Measurements from ENCODE around the gene SLC46A1. TPM values are rescaled to one million over a fixed set of nuclear protein-coding genes. Genes with fewer than 3 reads are reported as not detected.

Gene SLC46A1
- total and polyA plus RNA-seq, 9 of the 15 experiments (the other 6 are each of a cell fraction or from before 2014, with no cell fraction given), result 0.24 to 5.5 (median 3.1) TPM

GRCh38 chr17:28388106-28388505 is 17.9 kb downstream of the SLC46A1 start (continued):
- no peak for TF ChIP-seq ZNF512 (tag; IDR thresholded peaks at IDR 0.05)
- TF ChIP-seq ZNF75A (CRISPR knock-in tag; IDR thresholded peaks at IDR 0.05), result no peak
- no peak for TF ChIP-seq ZBTB2 (IDR thresholded peaks at IDR 0.05)

- FAIRE-seq, result no peak
- Histone ChIP-seq H3K36me3 (ENCODE audit: control insufficient read depth, insufficient read depth, low read length) (no peaks in the 10 kb centered on the region), H3K4me1 (replicated peaks in 1 of 2; ENCODE audit: control insufficient read depth in 2 of 2, insufficient read depth in 2 of 2, low read length in 2 of 2) (peaks cover 12 to 23% of the 10 kb centered on the region in 2 experiments; a peak in 4 of 5 replicates), H3K79me2 (ENCODE audit: control insufficient read depth, insufficient read depth, low read length) (no peaks in the 10 kb centered on the region), H3K9me3 (replicated peaks; ENCODE audit: control insufficient read depth, insufficient read depth, low read depth, low read length) (no peaks in the 10 kb centered on the region), H3K9ac (ENCODE audit: insufficient read depth in 1 of 2, low read depth in 2 of 2, low read length in 2 of 2) (no peak overlapping the region), H3K4me3 (no peak overlapping the region), H3K4me2 (ENCODE audit: insufficient read depth, low read length) (no peak overlapping the region), H3K9me1 (ENCODE audit: control insufficient read depth, insufficient read depth, low read length) (no peaks in the 10 kb centered on the region), H3K27me3 (ENCODE audit: control insufficient read depth in 2 of 2, insufficient read depth in 2 of 2, low read length in 2 of 2) (peaks cover 11 to 41% of the 10 kb centered on the region in 2 experiments; a peak in 3 of 5 replicates), H3K27ac (ENCODE audit: extremely low read depth, low read depth, low read length) (no peak overlapping the region), H4K20me1 (replicated peaks; ENCODE audit: control insufficient read depth, insufficient read depth, low read length) (no peaks in the 10 kb centered on the region), H2AFZ (ENCODE audit: low read depth, low read length) (no peak overlapping the region)
- CTCF ChIA-PET (ENCODE audit: low intra/inter-chr PET ratio), result no interaction called here
- POLR2A ChIA-PET, result interaction anchor here (0.6 to 1.2 kb wide), 2 partner anchors 13 to 15 kb away, joined by 3 read pairs; no protein-coding TSS in a partner anchor
- intact Hi-C loops (cut with micrococcal nuclease), result no loop called here
- no peak for DNase-seq (ENCODE audit: extremely low read depth in 1 of 4, low spot score in 3 of 4)
- in situ Hi-C loops (cut with MboI), result no loop called here
- ATAC-seq, result no peak
- TF ChIP-seq ZNF561 (CRISPR knock-in tag; conservative IDR thresholded peaks at IDR 0.05) (no peak), THAP12 (CRISPR knock-in tag; IDR thresholded peaks at IDR 0.05) (no peak), FUS (optimal IDR thresholded peaks at IDR 0.05; ENCODE audit: low read depth, low read length) (no peak), AFF1 (IDR thresholded peaks at IDR 0.05; ENCODE audit: low read depth in 1 of 2, partially characterized antibody in 2 of 2) (no peak), EP300 (IDR thresholded peaks at IDR 0.05; ENCODE audit: low read length) (no peak), PCBP1 (IDR thresholded peaks at IDR 0.05; ENCODE audit: low read depth, low read length, poor library complexity, severe bottlenecking) (no peak), ZNF57 (CRISPR knock-in tag; IDR thresholded peaks at IDR 0.05) (no peak), BRF1 (IDR thresholded peaks at IDR 0.05; ENCODE audit: borderline replicate concordance, extremely low read depth, insufficient read length) (no peak), KHSRP (IDR thresholded peaks at IDR 0.05) (no peak)
- BruUV-seq (replicated peaks), result no TSS peak
Observed at GRCh38 chr17:28386391-28386790, 19.6 kb downstream of the SLC46A1 start.

Measured in K562 (cell line).